Globus pallidus (tissue), 1 donor: ENCODE measurements around the gene RNF138.
"Not testable (repeated sequence)": the region's sequence is repeated elsewhere in the genome, so short reads cannot be mapped to it uniquely, and the experiment has no call there.

Source experiments
- DNase-seq: peaks from one replicate; pipeline ENCODE4 v3.0.0-alpha.2; 2015; ENCODE audit warnings: low spot score

The RNF138 gene

DNA sequence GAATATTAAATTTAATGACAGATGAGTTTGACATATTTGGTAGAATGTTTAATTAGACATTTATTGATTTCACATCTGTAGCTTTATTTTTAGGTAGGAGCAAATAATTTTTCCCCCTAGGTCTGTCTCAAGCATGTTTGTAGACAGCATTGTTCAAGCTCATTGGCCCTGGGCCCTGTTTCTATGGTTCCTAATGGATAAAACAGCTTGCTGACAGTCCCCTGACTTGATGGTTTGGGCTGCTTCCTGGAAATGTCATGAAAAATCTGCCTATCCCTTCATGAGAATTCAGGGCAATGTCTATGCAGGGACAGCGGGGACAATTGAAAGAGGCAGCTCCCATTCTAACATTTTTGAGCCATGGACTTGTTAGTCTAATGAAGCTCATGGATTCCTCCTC, 83.6 kb downstream of the RNF138 start:
- DNase-seq: peak; percentile 30

DNA sequence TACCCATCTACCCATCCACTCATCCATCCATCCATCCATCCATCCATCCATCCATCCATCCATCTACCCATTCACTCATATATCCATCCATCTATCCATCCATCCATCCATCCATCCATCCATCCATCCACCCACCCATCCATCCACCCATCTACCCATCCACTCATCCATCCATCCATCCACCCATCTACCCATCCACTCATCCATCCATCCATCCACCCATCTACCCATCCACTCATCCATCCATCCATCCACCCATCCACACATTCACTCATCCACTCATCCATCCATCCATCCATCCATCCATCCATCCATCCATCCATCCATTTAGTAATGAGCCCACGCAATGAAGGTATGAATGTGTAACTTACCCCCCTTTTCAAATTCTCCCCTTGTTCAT, 85.1 kb downstream of the RNF138 start:
- DNase-seq: not testable (repeated sequence)

DNA sequence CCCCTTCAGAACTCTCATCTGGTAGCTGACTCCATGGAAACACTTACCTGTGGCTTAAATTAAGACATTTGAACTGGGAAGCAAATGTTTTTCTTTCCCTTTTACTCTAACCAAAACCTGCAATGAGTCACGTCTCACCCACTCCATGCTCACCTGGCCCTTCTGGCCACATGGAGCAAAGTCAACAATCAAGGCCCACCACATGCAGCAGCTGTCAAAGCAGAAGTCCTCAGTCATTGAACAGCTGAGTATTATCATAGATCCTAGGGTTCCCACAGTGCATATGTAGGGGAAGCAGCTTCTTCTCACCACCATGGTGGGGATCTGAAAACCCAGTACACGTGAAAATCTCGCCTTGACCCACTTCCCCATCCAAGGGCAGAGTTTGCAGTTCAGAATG, 85.9 kb downstream of the RNF138 start:
- DNase-seq: no peak
